HG03175 (cell line): ENCODE measurements around the gene TSHZ1.
A peak's percentile ranks its signal among the peaks of the same experiment; 100 is the strongest.

Experiments
- ATAC-seq: cut with Tn5 transposase; IDR thresholded peaks from one replicate; pipeline ENCODE4 v1.9.1; 2021; ENCODE audit warnings: mild to moderate bottlenecking, moderate library complexity; ENCODE audit not compliant: unreplicated experiment

TSHZ1 gene

DNA sequence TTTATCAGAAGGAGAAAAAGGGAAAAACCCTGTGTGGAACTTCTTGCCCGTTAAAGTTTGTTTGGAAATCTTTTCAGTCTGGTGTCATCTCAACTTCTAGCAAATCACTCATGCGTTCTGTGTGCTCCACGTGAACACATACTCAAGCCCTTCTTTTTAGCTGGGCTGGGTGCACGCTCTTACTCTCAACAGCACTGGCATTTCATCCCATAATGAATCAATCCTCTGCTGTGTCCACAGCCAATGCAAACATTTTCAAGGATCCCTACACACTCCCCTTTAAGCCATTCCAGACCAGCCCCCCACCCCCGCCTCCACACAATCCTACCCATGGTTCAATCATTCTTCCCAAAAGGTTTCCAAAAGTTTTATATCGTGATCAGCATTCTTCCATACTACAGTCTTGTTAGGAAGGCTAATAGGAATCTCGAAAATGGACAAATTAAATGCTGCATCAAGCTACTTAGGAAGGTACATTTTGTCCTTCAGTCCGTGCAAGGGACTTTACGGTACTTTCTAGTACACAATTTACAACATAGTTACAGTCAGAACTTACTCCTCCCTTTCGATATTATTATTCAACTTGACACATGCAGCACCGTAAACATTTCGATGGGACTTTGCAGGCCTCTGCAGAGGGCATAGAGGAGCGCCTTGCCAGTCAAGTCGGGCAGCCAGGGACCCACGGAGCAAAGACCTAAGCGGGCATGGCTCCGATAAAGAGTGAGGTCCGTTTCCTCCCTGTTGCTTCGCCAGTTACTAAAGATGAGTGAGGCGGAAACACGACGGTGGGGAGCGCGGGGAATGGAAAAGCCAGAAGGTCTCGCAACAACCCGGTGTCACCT is 3.1 kb upstream of the TSHZ1 start:
- ATAC-seq, result peak; percentile 4

- peak; percentile 6 for ATAC-seq
Observed at GRCh38 chr18:75208155-75208835, 2.3 kb upstream of the TSHZ1 start.

GRCh38 chr18:75208836-75209128 is 1.8 kb upstream of the TSHZ1 start:
- peak; percentile 12 for ATAC-seq

DNA sequence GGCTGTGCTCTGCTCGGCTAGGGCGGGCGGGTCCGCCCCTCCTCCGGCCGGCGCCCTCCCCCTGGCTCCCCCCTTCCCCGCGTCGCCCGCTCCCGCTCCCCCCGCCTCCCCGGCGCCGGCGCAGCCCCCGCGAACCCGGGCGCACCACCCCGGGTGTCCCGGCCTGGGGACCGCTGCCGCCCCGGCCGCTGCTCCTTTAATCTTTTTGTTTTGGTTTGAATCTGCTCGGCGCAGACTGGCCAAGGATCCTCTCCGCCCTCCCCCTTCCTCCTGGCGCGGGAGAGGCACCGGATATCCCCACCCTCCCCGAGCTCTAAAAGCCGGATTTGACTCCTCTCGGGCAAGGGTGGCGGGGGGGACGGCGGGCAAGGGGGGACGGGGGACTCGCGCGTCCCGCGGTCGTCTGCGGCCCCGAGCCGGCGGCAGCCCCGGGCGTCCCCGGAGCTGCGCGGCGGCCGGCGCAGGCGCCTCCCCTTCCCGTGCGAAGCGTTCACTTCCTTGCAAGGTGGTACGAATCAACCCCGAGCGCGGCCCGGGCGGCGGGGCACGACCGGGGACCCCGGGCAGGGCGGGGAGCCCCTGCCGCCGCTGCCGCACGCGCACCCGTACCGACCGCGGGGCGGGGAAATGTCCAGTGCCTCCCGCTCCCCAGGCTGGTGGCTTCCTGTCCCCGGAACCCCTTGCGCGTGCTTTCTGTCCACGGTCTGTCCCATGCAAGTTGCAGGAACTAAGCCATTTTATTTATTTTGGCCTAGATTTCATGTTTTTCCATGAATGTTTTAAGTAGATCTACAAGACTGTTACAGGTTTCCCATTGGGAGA is 1.3 kb upstream of the TSHZ1 start, which contains the start of gene PTGR3:
Gene PTGR3, minus strand, starts transcription at position 11 of the 822 bp plus-strand sequence. CDS start 81 bp downstream, outside the sequence.
- peak; percentile 46 for ATAC-seq

DNA sequence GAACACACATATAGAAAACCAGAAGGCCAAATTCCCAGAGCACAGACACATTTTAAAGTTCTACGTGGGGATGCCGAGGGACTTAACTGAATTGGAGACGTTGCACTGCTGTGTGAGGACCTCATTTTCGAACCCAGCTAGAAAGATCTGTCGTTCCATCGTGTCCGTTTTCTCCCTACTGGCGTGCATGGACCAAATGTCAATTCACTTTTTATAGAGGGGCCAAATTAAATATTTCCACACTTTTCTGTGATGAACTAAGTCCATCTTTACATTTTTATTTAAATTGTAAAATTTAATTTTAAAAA is 692 bp upstream of the TSHZ1 start:
- ATAC-seq, result no peak

GRCh38 chr18:75211002-75211621 is 515 bp downstream of the TSHZ1 start:
- ATAC-seq, result no peak

GRCh38 chr18:75211626-75211952 is 992 bp downstream of the TSHZ1 start:
- ATAC-seq, result no peak

- no peak for ATAC-seq
Observed at GRCh38 chr18:75211953-75212750, 1.6 kb downstream of the TSHZ1 start.

DNA sequence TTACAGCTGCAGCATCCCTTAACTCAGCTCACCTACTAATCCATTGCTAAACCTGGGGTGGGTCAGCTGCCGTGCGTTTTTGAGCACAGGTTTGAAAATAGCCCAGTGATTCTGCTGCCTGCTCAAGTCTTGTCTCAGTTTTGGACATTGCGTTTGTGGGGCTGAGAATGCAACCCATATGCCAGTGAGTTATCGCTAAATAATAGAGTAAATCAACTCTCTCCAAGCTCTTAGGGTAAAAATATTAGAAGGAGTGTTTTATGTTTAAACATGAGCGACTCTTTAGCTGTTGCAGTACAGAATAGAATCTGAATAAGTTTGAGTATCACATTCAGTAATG is 2.1 kb downstream of the TSHZ1 start:
- ATAC-seq, result no peak

- ATAC-seq, result no peak
Observed at GRCh38 chr18:75213611-75214331, 3.2 kb downstream of the TSHZ1 start.

GRCh38 chr18:75214332-75214690 is 3.7 kb downstream of the TSHZ1 start:
- no peak for ATAC-seq

DNA sequence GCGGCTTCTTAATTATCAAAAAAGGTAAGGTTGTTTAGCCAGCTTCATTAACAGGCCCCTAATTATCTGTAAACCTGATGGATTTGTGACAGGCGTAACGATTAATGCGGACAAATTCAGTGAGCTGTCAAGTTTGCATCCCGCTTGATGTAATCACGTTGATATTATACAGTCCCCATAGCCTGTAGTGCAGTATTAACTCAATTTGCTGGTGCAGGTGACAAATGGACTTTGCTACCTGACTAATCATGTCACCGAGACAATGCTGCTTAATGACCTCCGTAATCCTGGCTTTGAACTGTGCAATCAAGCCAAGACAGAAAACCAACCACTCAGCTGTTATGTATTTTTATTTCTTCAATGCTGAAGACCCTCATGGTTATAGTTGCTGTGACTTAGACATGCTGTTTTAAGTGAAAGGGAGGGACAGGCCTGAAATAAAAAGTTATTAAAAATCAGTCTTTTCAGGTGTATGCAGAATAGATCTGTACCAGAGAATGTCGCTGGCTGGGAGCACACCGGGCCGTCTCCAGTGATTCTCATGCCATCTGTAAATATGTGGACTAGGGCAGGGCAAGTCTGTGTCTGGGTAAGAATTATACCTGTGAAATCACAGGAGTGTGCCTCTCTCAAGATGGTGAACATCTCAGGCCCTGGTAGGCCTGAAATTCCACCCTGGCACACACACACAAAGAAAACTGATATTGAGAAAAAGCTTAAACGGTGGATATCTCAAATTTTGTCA is 4.3 kb downstream of the TSHZ1 start:
- no peak for ATAC-seq

DNA sequence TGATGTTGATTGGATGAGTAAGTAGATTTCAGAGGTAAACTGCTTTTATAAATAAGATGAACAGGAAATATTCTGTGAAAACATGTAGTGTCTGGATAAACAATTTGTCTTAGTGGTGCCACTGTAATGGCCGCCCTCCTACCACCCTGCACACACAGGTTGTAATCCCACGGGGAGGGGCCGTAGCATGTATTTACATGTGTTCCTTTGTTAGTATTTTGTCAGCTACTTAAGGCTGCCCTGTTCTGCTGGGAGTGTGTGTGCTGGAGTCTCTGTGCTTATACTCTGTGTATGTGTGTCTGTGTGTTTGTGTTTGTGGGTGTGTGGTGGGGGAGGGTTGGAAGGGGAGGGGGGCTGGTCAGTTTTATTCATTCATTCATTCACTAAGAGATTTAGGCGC is 5.1 kb downstream of the TSHZ1 start:
- no peak for ATAC-seq

- ATAC-seq, result peak; percentile 44
Observed at GRCh38 chr18:75216212-75216910, 5.8 kb downstream of the TSHZ1 start.

GRCh38 chr18:75216911-75217689 is 6.5 kb downstream of the TSHZ1 start:
- peak; percentile 3 for ATAC-seq

DNA sequence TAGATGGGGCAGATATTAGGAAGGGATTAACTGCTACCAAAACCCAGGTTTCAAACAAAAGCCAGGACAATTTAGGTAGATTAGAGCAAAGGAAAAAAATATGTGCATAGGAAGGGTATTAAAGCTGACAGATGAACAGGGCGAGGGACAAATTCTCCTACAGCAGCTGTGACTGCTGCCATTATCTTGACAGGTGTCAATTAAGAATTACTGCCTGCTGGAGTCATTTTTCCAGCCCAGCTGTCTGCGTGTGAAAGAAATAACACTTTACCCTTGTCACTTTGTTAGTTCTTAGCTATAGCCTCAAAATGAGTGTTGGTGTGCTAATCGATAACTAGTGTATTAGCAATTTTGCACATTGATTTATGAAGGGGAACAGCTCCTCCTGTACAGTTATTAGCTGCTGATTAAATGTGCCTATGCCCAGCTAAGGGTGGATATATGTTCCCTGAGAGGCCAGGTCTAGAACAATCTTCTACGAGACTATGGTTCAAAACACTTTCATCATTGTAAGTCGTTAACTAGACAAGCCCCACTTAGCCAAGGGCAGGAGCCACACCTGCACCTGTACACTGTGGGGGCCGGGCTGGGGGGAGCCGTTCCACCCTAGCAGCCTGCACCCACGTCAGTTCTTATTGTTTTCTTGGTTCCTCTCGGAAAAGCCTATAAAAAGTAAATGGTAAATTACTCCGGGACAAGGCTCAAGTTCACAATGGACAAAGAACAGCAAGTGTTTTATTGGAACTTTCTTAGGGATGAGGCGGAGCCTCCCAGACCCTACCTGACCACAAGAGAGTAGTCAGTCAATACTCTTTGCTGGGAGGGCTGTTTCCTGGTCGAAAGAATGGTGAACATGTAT is 7.7 kb downstream of the TSHZ1 start:
- no peak for ATAC-seq

DNA sequence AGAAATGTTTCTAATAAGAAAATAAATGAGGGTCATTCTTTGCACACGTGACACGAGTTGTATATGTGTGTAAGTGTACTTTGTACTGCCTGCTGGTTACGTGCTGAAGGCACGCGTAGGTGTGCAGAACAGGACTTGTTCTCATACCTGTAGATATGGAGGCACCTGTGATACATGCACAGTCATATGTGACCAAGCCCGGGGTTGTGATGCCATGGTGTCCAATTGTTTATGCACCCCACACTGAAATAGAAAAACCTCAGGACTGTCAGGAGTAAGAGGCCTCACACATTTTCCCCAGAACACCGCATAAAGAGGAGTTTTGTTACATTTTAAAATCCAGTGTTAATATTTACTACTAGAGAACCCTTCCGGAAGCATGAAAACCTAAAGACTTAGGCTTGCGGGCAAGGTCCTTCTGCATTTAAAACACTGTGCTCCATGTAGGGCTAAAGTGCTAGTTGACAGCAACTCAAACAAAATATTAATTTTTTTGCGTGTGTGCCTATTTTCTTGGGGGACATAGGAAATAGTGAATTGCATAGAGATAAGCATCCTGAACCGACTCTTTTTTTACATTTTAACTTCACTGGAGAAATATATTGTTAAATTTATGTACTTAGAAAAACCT is 9.3 kb downstream of the TSHZ1 start:
- no peak for ATAC-seq
